SK-N-SH (cell line): ENCODE data around the gene GDI2.
"Not testable (repeated sequence)": the region's sequence is repeated elsewhere in the genome, so short reads cannot be mapped to it uniquely, and the experiment has no call there.

Experiments
- CTCF ChIP-seq: fragments of 200-600 bp; sonication (generic); IDR thresholded peaks from 2 replicates; pipeline ENCODE4 v1.6.1; 2017; ENCODE audit warnings: antibody characterized with exemption, mild to moderate bottlenecking, moderate library complexity
- EP300 ChIP-seq, 2 experiments: IDR thresholded peaks; 2 replicates each; pipeline versions ENCODE4 v1.4.0 to v1.6.1; 2012; ENCODE audit warnings: borderline replicate concordance in 1 of 2, low read depth in 1 of 2, low read length in 1 of 2
- GATA2 ChIP-seq: sonication (generic); formaldehyde crosslinking; IDR thresholded peaks from 2 replicates; pipeline ENCODE4 v1.5.0; 2020; ENCODE audit warnings: mild to moderate bottlenecking, missing genetic modification reagents
- MAX ChIP-seq: IDR thresholded peaks from 2 replicates; pipeline ENCODE4 v1.4.0; 2012; ENCODE audit warnings: low read depth
- NFIC ChIP-seq: IDR thresholded peaks from 2 replicates; pipeline ENCODE4 v1.4.0; 2012; ENCODE audit warnings: borderline replicate concordance
- PBX3 ChIP-seq: IDR thresholded peaks from 2 replicates; pipeline ENCODE4; 2012
- POLR2AphosphoS5 ChIP-seq: IDR thresholded peaks from 2 replicates; pipeline ENCODE4 v1.6.1; 2012; ENCODE audit warnings: low read depth, low read length
- REST ChIP-seq: IDR thresholded peaks from 2 replicates; pipeline ENCODE4 v1.6.1; 2012; ENCODE audit warnings: mild to moderate bottlenecking, low read depth, low read length, moderate library complexity
- YY1 ChIP-seq: IDR thresholded peaks from 2 replicates; pipeline ENCODE4 v1.4.0; 2012; ENCODE audit warnings: low read depth, mild to moderate bottlenecking
- ZBTB33 ChIP-seq: IDR thresholded peaks from 2 replicates; pipeline ENCODE4 v1.4.0; 2012; ENCODE audit warnings: low read depth, borderline replicate concordance

GRCh38 chr10:5777758-5778157 lies 35.5 kb downstream of the GDI2 start:
- TF ChIP-seq YY1; REST; CTCF; ZBTB33; POLR2AphosphoS5; NFIC; EP300 (IDR thresholded peaks at IDR 0.05; ENCODE audit: borderline replicate concordance in 1 of 2, low read depth in 1 of 2, low read length in 1 of 2); MAX; GATA2 (CRISPR knock-in tag); PBX3: not testable (repeated sequence)
